ENCODE results near the gene ACIN1. TPM values are rescaled to one million over a fixed set of nuclear protein-coding genes. Genes with fewer than 3 reads are reported as not detected.
"Not testable (repeated sequence)": the region's sequence is repeated elsewhere in the genome, so short reads cannot be mapped to it uniquely, and the experiment has no call there.

ACIN1 gene
- polyA plus RNA-seq, 4 donors: 214 to 342 (median 239) TPM

- no peak for DNase-seq (ENCODE audit: low read depth in 4 of 4, low spot score in 3 of 4)
These were observed 71.7 kb downstream of the ACIN1 start for GRCh38 chr14:23023022-23023794.

DNA sequence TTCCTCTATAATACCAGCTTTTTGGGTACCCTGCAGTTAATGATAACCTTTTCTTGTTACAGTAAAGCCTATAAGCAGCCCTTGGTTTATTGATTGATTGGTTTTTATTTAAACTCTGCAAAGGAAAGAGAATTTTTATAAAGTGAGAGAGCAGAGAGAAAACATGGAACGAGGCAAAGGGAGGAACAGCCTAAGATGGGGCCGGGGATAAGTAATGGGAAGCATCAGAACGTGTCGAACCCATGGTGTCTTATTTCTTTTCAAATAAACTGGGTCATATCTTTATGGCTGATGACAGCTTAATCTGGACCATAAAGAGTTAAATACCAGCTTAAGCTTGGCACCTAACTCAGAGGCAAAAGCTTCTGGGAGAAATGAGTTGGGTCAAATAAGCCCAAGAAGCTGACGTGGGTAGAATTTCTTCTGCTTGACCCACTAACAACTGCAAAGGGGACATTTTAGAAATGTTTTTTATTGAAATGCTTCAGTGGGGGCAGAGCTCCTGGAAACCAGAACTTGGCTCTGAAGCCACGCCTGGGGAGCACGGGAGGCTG lies 73.0 kb downstream of the ACIN1 start:
- DNase-seq (ENCODE audit: low read depth in 4 of 4, low spot score in 3 of 4): no peak

DNA sequence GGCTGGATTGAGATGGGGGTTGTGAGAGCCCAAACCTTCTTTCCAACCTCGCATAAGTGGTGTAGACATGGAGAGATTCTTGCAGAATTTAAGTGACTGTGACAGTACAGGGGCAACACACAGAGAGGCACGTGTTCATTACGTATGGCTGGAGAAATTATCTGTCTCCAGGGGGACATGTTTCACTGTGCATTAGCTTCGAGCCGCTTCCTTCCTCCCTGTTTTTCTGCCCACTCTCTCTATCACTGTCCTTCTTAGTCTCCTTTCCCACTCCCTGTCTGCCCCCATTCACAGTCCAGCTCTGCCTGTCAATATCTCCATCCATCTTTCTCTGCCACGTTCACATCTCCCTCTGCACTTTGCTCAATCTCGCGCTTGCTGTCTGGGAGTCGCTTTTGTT lies 73.5 kb downstream of the ACIN1 start:
- DNase-seq (ENCODE audit: low read depth in 4 of 4, low spot score in 3 of 4): no peak

- DNase-seq (ENCODE audit: low read depth in 4 of 4, low spot score in 3 of 4): no peak
These were observed 74.5 kb downstream of the ACIN1 start for GRCh38 chr14:23020143-23021128.

DNA sequence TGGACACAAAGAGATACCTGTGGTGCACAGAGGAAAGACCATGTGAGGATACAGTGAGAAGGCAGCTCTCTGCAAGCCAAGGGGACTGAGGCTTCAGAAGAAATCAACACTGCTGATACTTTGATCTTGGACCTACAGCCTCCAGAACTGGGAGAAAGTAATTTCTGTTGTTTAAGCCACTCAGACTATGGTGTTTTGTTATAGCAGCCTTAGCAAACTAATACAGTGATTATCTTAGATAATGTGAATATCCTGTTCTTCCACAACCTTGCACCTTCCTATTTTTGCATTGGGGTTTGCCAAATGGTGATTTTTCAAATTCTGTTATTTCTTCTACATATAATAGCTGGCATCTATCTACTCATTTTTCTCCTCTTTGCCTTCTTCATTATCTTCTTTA lies 76.8 kb downstream of the ACIN1 start:
- DNase-seq (ENCODE audit: low read depth in 4 of 4, low spot score in 3 of 4): no peak

DNA sequence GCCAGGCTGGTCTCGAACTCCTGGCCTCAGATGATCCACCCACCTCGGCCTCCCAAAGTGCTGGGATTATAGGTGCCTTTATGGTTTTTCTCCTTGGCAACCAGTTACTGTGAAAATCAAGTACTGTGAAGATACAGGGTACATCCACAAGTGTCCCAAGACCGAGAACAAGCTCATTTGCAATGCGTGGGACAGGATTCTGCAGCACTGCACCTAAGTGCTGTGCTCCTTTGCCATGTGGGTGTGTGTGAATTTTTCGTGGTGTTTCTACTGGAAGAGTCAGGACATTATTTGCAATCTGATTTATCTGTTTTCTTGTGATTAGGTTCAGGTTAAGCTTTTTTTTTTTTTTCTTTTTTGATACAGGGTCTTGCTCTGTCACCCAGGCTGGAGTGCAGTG lies 77.8 kb downstream of the ACIN1 start:
- no peak for DNase-seq (ENCODE audit: low read depth in 4 of 4, low spot score in 3 of 4)

DNA sequence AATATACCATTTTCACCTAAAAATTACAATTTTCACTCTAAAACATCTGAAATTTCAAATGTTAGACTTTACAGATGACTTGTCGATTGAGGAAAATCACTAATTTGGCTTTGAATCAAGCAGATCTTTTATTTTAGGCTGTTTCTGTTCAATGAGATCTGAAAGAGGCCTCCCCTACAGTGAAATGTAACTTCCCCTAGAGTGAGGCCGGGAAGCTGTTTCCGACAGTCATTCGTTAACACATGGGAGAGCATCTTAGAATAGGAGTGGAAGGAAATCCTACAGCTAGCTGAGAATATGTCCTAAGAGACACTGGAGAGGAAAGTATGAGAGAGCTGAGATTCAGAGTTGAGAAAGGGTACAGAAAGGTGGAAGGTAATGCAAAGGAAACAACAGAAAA lies 79.3 kb downstream of the ACIN1 start:
- no peak for DNase-seq (ENCODE audit: low read depth in 4 of 4, low spot score in 3 of 4)

DNA sequence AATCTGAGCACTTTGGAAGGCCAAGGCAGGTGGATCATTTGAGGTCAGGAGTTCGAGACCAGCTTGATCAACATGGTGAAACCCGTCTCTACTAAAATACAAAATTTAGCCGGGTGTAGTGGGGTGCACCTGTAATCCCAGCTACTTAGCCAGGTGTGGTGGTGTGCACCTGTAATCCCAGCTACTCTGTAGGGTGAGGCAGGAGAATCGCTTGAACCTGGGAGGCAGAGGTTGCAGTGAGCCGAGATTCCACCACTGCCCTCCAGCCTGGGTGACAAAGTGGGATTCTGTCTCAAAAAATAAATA lies 81.2 kb downstream of the ACIN1 start:
- DNase-seq (ENCODE audit: low read depth in 4 of 4, low spot score in 3 of 4): not testable (repeated sequence)

- no peak for DNase-seq (ENCODE audit: low read depth in 4 of 4, low spot score in 3 of 4)
These were observed 81.7 kb downstream of the ACIN1 start for GRCh38 chr14:23013054-23013748.

- peak in 1 of 4 donors; percentile 60 for DNase-seq (ENCODE audit: low read depth in 4 of 4, low spot score in 3 of 4)
These were observed 84.8 kb downstream of the ACIN1 start, which contains the start of gene C14orf93 for GRCh38 chr14:23009939-23010726. Gene C14orf93 (minus strand): TSS chr14:23010143. CDS start chr14:22999023, 11,120 bp downstream.

GRCh38 chr14:23009483-23009938 lies 85.4 kb downstream of the ACIN1 start:
- no peak for DNase-seq (ENCODE audit: low read depth in 4 of 4, low spot score in 3 of 4)

DNA sequence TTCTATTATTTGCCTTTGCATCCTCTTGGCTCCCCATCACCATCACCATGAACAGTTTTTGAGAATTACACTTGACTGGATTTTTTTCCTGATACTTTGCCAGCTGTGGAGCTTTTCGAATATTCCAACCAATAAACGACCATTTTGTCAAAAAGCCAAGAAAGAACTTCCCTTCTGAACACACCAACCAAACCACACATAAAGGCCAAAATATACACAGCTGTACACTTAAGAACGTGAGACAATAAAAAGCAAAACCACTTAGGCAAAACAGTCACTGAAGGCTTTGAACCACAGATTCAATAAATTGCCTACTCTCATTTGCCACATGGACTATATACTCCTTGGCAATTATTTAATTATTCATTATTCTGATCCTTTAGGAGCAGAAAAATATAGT lies 86.1 kb downstream of the ACIN1 start:
- DNase-seq (ENCODE audit: low read depth in 4 of 4, low spot score in 3 of 4): no peak

Other genes with a start within 250 kb of the ACIN1 start
- gene LRP10, start 223.4 kb downstream of the ACIN1 start, polyA plus RNA-seq (ENCODE audit: insufficient read length in 4 of 4): 10 to 100 TPM; 69.4 to 93.8 (median 78.1) TPM
- gene REM2, start 211.9 kb downstream of the ACIN1 start, polyA plus RNA-seq (ENCODE audit: insufficient read length in 4 of 4): 1 to 10 TPM in 3 of 4 donors, under 1 TPM in 1; 0.87 to 2.0 (median 1.3) TPM
- gene RBM23, start 176.0 kb downstream of the ACIN1 start, polyA plus RNA-seq (ENCODE audit: insufficient read length in 4 of 4): 100 to 1,000 TPM; 103 to 137 (median 122) TPM
- gene PRMT5, start 165.8 kb downstream of the ACIN1 start, polyA plus RNA-seq (ENCODE audit: insufficient read length in 4 of 4): 100 to 1,000 TPM in 3 of 4 donors, 10 to 100 TPM in 1; 89.7 to 154 (median 139) TPM
- 10 to 100 TPM; 39.7 to 68.1 (median 58.2) TPM for gene HAUS4, start 138.0 kb downstream of the ACIN1 start, polyA plus RNA-seq (ENCODE audit: insufficient read length in 4 of 4)
- gene AJUBA, start 112.6 kb downstream of the ACIN1 start, polyA plus RNA-seq (ENCODE audit: insufficient read length in 4 of 4): 10 to 100 TPM; 47.7 to 100.0 (median 80.2) TPM
- gene C14orf93, start 85.0 kb downstream of the ACIN1 start, polyA plus RNA-seq (ENCODE audit: insufficient read length in 4 of 4): 10 to 100 TPM; 13.7 to 26.8 (median 19.1) TPM
- 100 to 1,000 TPM; 183 to 222 (median 205) TPM for gene PSMB5, start 60.2 kb downstream of the ACIN1 start, polyA plus RNA-seq (ENCODE audit: insufficient read length in 4 of 4)
- gene PSMB11, start 52.9 kb downstream of the ACIN1 start, polyA plus RNA-seq (ENCODE audit: insufficient read length in 4 of 4): not detected
- gene CDH24, start 37.6 kb downstream of the ACIN1 start, polyA plus RNA-seq (ENCODE audit: insufficient read length in 4 of 4): 10 to 100 TPM; 17.9 to 44.0 (median 29.7) TPM
- gene C14orf119, start 369 bp upstream of the ACIN1 start, polyA plus RNA-seq (ENCODE audit: insufficient read length in 4 of 4): 10 to 100 TPM; 67.2 to 84.4 (median 75.6) TPM
- gene CIROP, start 9.9 kb upstream of the ACIN1 start, polyA plus RNA-seq (ENCODE audit: insufficient read length in 4 of 4): under 1 TPM in 2 of 4 donors, not detected in 2; 0.05 to 0.11 TPM
- under 1 TPM in 3 of 4 donors, not detected in 1; 0.16 to 0.50 (median 0.23) TPM for gene CEBPE, start 24.1 kb upstream of the ACIN1 start, polyA plus RNA-seq (ENCODE audit: insufficient read length in 4 of 4)
- gene SLC7A8, start 88.5 kb upstream of the ACIN1 start, polyA plus RNA-seq (ENCODE audit: insufficient read length in 4 of 4): 100 to 1,000 TPM in 1 of 4 donors, 10 to 100 TPM in 3; 16.8 to 100 (median 89.4) TPM
- gene RNF212B, start 142.8 kb upstream of the ACIN1 start, polyA plus RNA-seq (ENCODE audit: insufficient read length in 4 of 4): 1 to 10 TPM in 3 of 4 donors, under 1 TPM in 1; 0.22 to 1.8 (median 1.5) TPM
- 10 to 100 TPM; 11.2 to 28.1 (median 24.8) TPM for gene HOMEZ, start 191.0 kb upstream of the ACIN1 start, polyA plus RNA-seq (ENCODE audit: insufficient read length in 4 of 4)
- 10 to 100 TPM; 17.4 to 31.5 (median 25.0) TPM for gene PPP1R3E, start 207.7 kb upstream of the ACIN1 start, polyA plus RNA-seq (ENCODE audit: insufficient read length in 4 of 4)
- gene BCL2L2, start 211.7 kb upstream of the ACIN1 start, polyA plus RNA-seq (ENCODE audit: insufficient read length in 4 of 4): 10 to 100 TPM; 34.8 to 44.0 (median 39.3) TPM
- gene PABPN1, start 226.3 kb upstream of the ACIN1 start, polyA plus RNA-seq (ENCODE audit: insufficient read length in 4 of 4): 100 to 1,000 TPM; 157 to 374 (median 252) TPM

Data from left renal pelvis (tissue), 4 donors.